Measurements from ENCODE around the gene CTSH. TPM values are rescaled to one million over a fixed set of nuclear protein-coding genes. Genes with fewer than 3 reads are reported as not detected.

CTSH gene
- total RNA-seq, 1 experiment from 2014 or later: 20.4 TPM

DNA sequence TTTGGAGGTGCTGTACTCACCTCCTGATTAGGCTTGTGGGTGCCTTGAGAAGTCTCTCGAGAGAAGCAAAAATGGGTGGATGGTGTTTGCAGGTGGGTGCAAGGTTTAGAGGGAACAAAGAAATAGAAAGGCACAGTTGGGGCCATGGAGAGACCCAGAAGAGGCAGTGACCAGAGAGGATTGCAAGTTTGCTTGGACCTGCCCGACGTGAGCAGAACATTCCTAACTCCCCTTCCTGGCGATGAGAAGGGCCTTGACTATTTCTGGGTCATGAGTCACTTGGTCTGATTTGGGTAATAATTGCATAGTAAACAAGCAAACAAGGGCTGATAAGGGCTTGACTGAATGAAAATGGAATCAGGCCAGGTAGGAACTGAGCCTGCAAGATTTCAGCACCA lies 7.0 kb upstream of the CTSH start (continued):
- TF ChIP-seq TP53 (CRISPR knock-in tag; IDR thresholded peaks at IDR 0.05) (no peak), SP1 (CRISPR knock-in tag; conservative IDR thresholded peaks at IDR 0.05) (no peak), HMGA2 (CRISPR knock-in tag; IDR thresholded peaks at IDR 0.05) (no peak), GTF2I (CRISPR knock-in tag; conservative IDR thresholded peaks at IDR 0.05) (no peak), TEAD1 (CRISPR knock-in tag; IDR thresholded peaks at IDR 0.05) (no peak), ZNF232 (CRISPR knock-in tag; IDR thresholded peaks at IDR 0.05) (no peak), RELA (CRISPR knock-in tag; IDR thresholded peaks at IDR 0.05; ENCODE audit: borderline replicate concordance) (no peak), IRF2 (CRISPR knock-in tag; IDR thresholded peaks at IDR 0.05; ENCODE audit: borderline replicate concordance, low read depth) (no peak), ZNF263 (CRISPR knock-in tag; IDR thresholded peaks at IDR 0.05; ENCODE audit: low read depth) (no peak), ZNF138 (CRISPR knock-in tag; conservative IDR thresholded peaks at IDR 0.05) (no peak)
- TF ChIP-seq, protein P1, sequence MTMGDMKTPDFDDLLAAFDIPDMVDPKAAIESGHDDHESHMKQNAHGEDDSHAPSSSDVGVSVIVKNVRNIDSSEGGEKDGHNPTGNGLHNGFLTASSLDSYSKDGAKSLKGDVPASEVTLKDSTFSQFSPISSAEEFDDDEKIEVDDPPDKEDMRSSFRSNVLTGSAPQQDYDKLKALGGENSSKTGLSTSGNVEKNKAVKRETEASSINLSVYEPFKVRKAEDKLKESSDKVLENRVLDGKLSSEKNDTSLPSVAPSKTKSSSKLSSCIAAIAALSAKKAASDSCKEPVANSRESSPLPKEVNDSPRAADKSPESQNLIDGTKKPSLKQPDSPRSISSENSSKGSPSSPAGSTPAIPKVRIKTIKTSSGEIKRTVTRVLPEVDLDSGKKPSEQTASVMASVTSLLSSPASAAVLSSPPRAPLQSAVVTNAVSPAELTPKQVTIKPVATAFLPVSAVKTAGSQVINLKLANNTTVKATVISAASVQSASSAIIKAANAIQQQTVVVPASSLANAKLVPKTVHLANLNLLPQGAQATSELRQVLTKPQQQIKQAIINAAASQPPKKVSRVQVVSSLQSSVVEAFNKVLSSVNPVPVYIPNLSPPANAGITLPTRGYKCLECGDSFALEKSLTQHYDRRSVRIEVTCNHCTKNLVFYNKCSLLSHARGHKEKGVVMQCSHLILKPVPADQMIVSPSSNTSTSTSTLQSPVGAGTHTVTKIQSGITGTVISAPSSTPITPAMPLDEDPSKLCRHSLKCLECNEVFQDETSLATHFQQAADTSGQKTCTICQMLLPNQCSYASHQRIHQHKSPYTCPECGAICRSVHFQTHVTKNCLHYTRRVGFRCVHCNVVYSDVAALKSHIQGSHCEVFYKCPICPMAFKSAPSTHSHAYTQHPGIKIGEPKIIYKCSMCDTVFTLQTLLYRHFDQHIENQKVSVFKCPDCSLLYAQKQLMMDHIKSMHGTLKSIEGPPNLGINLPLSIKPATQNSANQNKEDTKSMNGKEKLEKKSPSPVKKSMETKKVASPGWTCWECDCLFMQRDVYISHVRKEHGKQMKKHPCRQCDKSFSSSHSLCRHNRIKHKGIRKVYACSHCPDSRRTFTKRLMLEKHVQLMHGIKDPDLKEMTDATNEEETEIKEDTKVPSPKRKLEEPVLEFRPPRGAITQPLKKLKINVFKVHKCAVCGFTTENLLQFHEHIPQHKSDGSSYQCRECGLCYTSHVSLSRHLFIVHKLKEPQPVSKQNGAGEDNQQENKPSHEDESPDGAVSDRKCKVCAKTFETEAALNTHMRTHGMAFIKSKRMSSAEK (CRISPR knock-in tag; IDR thresholded peaks at IDR 0.05; ENCODE audit: borderline replicate concordance): no peak
- TF ChIP-seq, protein P2, sequence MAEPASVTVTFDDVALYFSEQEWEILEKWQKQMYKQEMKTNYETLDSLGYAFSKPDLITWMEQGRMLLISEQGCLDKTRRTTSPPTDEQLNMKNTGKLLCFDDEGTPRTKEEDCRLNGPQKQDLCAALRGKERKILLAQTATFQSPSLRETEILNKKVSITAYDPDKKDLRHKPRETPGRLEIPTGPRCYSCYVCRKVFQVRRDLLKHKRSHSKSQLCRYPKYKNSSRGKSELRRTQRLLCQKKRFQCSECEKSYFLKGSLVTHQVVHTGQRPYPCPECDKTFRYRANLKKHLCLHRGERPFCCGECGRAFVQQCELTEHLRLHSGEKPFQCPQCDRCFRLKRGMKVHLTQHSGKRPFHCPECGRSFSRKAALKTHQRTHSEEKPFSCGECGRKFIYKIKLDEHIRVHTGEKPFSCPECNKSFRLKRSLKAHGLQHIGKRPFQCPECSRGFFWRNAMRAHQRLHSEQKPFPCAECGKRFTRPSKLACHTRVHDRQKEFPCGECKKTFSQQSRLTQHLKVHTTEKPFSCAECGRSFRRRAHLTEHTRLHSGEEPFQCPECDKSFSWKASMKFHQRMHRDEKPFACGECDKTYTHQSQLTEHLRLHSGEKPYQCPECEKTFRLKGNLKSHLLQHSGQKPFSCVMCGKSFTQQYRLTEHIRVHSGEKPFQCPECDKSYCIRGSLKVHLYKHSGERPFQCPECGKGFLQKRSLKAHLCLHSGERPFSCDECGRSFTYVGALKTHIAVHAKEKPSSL (CRISPR knock-in tag; conservative IDR thresholded peaks at IDR 0.05): no peak

DNA sequence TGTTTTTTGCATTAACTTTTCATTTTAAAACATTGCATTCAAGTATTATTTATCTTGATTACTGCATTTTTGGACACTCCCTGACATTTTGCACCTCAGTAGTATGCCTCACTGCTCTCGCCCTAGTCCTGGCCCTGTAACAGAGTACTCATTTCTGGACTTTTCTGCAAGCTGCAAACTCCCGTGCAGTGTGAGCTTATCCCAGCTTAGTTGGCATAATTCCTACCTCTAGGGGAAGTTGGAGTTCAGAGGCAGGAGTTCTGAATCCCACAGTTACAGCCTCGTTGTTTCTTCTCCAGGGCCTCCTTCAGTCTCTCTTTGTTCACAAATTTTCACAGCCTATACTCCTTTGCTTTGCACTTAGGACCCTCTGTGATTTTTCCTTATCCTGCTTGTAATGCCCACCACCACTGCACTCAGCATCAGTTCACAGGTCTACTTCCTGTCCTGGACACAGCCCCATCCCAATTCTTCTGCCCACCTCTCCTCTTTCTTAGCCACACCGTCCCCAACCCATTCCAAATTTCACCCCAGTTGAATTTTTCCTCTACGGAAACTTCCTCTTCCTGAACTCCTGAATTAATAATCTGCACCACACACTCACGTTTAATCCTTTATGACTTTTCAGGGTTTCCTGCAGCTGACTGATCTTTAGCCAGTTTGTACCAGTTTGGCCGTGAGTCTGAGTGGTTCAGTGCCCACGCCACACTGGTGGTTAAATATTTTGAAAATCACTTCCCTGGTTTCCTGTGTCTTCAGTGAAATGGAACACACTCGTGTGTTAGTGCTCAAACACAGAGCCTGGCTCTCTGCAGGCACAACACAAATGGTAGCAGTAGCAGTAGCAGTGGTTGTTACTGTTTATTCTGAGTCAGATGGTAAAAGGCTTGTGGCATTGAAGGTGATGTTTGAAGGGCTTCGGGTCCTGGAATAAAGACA lies 6.3 kb upstream of the CTSH start:
- ATAC-seq (peak; percentile 57), DNase-seq (ENCODE audit: low spot score) (no peak)
- Mint-ChIP-seq H3K36me3 (no peaks in the 10 kb centered on the region), H3K4me1 (peaks cover 18% of the 10 kb centered on the region), H3K4me3 (no peak overlapping the region), H3K27me3 (ENCODE audit: low read depth) (peaks cover 17% of the 10 kb centered on the region), H3K9me3 (no peaks in the 10 kb centered on the region), H3K27ac (no peak overlapping the region)
- POLR2A ChIA-PET: no interaction called here
- CTCF ChIA-PET: interaction anchor here (1.2 to 3.1 kb wide), 4 partner anchors 17 to 56 kb away, joined by 3 to 14 read pairs (median 7); no protein-coding TSS in a partner anchor
- TF ChIP-seq ZNF121 (CRISPR knock-in tag; IDR thresholded peaks at IDR 0.05): no peak
- TF ChIP-seq, protein P3, sequence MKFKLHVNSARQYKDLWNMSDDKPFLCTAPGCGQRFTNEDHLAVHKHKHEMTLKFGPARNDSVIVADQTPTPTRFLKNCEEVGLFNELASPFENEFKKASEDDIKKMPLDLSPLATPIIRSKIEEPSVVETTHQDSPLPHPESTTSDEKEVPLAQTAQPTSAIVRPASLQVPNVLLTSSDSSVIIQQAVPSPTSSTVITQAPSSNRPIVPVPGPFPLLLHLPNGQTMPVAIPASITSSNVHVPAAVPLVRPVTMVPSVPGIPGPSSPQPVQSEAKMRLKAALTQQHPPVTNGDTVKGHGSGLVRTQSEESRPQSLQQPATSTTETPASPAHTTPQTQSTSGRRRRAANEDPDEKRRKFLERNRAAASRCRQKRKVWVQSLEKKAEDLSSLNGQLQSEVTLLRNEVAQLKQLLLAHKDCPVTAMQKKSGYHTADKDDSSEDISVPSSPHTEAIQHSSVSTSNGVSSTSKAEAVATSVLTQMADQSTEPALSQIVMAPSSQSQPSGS (CRISPR knock-in tag; IDR thresholded peaks at IDR 0.05; ENCODE audit: borderline replicate concordance, low read depth): no peak
- TF ChIP-seq ZNF396 (CRISPR knock-in tag; IDR thresholded peaks at IDR 0.05; ENCODE audit: borderline replicate concordance): no peak
- no peak for TF ChIP-seq ZNF416 (CRISPR knock-in tag; IDR thresholded peaks at IDR 0.05)
- TF ChIP-seq, protein P4, sequence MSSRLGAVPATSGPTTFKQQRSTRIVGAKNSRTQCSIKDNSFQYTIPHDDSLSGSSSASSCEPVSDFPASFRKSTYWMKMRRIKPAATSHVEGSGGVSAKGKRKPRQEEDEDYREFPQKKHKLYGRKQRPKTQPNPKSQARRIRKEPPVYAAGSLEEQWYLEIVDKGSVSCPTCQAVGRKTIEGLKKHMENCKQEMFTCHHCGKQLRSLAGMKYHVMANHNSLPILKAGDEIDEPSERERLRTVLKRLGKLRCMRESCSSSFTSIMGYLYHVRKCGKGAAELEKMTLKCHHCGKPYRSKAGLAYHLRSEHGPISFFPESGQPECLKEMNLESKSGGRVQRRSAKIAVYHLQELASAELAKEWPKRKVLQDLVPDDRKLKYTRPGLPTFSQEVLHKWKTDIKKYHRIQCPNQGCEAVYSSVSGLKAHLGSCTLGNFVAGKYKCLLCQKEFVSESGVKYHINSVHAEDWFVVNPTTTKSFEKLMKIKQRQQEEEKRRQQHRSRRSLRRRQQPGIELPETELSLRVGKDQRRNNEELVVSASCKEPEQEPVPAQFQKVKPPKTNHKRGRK (CRISPR knock-in tag; IDR thresholded peaks at IDR 0.05; ENCODE audit: borderline replicate concordance): no peak
- TF ChIP-seq GRHL2 (CRISPR knock-in tag; IDR thresholded peaks at IDR 0.05; ENCODE audit: insufficient replicate concordance, severe bottlenecking): no peak
- TF ChIP-seq, protein P5, sequence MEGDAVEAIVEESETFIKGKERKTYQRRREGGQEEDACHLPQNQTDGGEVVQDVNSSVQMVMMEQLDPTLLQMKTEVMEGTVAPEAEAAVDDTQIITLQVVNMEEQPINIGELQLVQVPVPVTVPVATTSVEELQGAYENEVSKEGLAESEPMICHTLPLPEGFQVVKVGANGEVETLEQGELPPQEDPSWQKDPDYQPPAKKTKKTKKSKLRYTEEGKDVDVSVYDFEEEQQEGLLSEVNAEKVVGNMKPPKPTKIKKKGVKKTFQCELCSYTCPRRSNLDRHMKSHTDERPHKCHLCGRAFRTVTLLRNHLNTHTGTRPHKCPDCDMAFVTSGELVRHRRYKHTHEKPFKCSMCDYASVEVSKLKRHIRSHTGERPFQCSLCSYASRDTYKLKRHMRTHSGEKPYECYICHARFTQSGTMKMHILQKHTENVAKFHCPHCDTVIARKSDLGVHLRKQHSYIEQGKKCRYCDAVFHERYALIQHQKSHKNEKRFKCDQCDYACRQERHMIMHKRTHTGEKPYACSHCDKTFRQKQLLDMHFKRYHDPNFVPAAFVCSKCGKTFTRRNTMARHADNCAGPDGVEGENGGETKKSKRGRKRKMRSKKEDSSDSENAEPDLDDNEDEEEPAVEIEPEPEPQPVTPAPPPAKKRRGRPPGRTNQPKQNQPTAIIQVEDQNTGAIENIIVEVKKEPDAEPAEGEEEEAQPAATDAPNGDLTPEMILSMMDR (IDR thresholded peaks at IDR 0.05): no peak
- TF ChIP-seq, protein P6, sequence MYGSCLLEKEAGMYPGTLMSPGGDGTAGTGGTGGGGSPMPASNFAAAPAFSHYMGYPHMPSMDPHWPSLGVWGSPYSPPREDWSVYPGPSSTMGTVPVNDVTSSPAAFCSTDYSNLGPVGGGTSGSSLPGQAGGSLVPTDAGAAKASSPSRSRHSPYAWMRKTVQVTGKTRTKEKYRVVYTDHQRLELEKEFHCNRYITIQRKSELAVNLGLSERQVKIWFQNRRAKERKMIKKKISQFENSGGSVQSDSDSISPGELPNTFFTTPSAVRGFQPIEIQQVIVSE (CRISPR knock-in tag; IDR thresholded peaks at IDR 0.05; ENCODE audit: borderline replicate concordance): no peak
- TF ChIP-seq NR1H2 (CRISPR knock-in tag; IDR thresholded peaks at IDR 0.05): no peak
- TF ChIP-seq, protein P7, sequence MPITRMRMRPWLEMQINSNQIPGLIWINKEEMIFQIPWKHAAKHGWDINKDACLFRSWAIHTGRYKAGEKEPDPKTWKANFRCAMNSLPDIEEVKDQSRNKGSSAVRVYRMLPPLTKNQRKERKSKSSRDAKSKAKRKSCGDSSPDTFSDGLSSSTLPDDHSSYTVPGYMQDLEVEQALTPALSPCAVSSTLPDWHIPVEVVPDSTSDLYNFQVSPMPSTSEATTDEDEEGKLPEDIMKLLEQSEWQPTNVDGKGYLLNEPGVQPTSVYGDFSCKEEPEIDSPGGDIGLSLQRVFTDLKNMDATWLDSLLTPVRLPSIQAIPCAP (CRISPR knock-in tag; IDR thresholded peaks at IDR 0.05): no peak
